Inflammatory macrophage treated with lipopolysaccharide for 4 hours (primary cell): ENCODE measurements around the gene COPS8.

Experiments used
- DNase-seq: peaks from one replicate; pipeline ENCODE4 v3.0.0-alpha.2; 2020

COPS8 gene

DNA sequence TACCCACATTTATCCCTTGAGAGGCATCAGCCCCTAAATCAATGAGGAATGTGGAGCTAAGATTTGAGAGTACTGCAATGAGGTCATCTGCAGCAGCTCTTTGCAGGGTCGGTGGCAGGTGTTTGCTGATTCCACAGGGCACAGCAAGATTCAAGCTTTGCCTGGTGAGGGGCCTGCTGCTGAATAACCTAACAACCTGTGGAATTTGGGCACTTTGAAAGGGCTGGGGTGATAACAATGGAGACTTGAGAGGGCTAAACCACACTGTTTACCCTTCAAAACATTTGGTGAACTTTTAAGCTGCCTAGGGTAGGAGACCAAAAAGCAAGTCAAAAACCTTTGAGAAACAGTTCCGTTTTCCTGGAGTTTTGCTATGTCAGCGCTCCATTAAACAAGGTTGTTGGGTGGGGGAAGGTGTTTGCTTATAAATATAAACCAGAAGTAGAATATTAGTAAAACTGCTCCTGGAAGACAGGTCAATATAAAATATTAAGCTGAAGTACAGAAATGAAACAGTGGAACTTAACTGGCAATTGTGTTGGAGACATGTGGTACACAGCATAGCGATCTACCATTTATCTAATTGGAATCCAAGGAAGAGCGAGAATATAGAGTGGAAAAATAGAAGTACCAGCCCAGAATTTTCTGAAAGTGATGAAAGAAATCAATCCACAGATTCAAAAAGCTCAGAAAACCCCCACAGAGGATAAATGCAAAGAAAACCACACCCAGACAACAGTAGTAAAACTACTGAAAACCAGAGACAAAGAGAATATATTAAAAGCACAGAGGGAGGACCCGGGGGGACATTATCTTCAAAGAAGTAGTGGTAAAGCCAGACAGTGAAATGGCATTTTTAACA is 15.7 kb downstream of the COPS8 start:
- DNase-seq = no peak

DNA sequence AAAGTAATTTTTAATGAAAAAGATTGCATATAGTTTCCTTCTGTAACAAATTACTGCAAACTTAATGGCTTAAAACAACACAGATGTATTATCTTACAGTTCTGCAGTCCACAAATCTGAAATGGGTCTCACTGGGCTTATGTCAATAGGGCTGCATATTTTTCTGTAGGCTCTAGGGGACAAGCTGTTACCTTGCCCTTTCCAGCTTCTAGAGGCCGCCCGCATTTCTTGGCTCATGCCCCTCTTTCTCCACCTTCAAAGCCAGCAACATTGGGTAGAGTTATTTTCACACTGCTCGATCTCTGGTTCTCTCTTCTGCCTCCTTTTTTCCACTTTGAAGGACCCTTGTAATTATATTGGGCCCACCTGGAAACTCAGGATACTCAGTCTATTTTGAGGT is 16.7 kb downstream of the COPS8 start:
- DNase-seq = no peak

DNA sequence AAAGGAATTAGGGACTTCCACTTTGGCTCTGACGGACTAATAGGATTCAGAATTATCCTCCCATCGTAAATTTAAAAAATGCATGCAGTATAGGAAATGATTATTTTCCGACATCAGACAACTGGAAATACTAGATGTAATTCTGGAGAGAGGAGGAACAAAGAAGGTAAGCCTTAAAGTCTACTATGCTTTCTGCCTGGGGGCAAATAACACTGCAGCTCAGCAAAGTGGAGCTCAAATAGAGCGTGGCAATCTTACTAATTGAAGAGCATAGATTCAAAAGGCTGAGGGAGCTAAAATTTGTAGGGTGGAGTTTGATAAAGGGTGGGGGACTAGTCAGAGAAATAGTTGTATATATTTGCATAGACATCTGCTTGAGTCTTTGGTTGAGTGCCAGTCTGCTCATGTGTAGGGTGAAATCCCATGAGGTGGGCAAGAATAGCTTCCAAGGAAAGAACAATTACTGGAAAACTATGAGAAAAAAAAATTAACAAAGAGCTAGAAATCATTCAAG is 23.8 kb downstream of the COPS8 start:
- no peak for DNase-seq

DNA sequence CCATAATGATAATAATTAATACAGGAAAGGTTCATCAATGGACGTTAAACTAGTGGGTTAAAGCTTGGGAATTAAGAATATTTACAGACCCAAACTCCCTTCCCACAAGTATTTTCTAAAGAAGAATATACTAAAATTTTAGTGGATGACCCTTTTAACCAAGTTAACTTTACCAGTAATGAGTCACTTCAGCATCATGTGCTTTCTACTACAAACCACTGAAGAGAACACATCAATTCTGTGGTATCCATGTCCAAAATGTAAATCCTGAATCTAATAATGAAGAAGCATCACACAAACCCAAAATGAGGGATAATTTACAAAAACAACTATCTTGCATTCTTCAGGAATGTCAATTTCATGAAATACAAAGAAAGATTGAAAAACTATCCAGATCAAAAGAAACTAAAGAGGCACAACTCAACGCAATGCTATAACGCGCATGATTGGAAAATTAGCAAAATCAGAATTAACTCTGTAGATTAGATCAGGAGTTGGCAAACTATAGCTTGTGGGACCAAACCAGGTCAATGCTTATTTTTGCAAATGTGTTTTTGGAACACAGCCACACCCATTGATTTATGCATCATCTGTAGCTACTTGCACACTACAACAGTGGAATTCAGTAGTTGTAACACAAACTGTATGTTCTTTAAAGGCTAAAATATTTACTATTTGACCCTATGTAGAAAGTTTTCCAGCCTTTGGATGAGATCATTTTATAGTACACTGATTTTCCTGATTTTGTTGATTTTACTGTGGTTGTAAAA is 27.5 kb downstream of the COPS8 start:
- DNase-seq = no peak

DNA sequence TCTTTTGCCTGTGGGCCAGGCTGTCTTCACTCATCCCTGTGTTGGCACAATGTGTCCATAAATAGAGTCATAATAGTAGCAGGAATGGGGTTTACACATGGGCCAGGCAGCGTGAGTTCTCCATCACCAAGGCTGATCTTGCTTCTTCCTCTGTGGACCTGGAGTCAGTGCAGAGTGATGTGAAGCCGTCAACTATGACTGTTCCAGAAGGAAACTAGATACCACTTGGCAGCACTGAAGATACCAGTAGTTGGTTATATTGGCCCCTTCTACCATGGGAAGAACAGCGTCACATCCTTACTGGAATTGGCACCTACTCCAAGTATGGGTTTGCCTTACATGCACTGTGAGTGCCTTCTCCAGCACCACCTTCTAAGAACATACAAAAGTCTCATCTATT is 30.2 kb downstream of the COPS8 start:
- no peak for DNase-seq

DNA sequence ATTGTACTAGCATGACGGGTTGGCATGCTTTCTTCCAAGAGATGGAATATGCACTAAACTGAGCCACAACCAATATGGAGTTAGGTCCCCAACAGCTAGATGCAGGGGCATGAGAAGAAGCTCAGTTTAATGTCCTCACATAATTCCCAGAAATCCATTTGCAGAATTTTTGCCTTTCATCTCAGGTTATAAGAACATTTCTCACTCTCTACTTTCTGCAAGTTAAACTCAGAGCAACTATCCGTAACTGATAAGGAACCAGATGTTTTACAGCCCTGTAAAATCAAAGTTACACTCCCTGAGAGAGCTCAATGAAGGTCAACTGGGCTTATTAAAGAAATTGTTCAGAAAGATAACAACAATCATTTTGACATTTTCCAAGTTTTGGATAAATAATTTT is 30.7 kb downstream of the COPS8 start:
- DNase-seq = no peak

DNA sequence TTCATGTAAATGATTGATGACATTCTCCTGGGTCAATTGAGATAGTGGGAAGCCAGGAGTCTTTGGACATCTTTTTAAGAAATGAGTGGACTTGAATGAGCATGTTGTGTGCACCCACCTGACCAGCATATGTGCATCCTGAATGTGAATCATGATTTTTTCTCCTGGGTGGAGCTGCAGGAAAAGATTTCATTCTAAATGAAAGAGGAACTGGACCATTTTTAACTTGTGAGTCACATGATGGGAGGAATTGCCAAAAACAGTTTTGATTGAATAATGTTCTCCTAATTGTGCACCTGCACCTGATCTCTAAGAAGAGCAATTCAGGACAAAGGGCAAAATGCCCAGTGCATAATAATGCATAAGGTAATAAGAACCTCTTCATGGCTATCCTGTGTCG is 32.3 kb downstream of the COPS8 start:
- DNase-seq = peak; percentile 33

DNA sequence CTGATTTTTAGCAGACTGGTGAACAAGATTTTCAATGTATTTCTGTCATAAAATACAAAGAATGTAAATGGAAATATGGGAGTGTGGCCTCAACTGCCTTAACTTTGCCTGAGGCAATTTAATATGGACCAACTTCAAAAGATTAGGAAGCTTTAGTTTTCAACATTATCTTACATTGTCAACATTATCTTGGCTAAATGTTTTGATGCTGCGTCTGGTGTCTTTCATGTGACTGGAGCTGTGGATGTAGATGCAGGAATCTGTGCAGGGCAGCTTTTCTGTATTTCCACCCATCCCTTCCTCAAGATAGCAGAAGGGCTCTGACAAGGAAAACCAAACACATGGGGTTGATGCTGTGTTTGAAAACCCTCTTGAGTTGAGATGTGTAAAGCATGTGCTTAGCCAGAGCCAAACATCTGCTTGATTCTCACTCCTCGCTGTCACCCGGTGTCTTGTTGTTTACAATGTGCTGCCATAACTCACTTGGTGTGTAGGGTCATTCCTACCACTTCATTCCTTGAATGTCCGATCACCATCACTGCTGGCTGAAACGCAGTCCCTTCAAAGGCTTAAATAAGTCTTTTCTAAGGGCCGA is 33.0 kb downstream of the COPS8 start:
- DNase-seq = no peak

DNA sequence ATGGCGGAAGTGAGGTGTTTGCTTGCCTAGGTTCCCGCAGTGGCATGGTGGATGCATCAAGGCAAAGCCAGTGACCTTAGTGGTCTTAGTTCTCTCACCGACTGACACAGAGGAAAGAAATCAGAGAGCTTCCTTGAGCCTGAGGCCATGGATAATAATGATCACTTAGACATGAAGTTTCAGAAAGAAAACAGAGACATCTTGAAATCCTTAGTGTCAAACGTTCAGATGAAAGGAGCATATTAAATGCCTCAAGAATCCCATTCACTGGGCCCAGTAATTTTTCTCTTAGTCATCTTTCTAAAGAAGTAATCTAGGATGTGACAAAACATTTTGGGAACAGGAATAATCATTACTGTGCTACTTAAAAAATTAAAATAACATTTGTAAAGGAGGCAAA is 35.2 kb downstream of the COPS8 start:
- DNase-seq = no peak

DNA sequence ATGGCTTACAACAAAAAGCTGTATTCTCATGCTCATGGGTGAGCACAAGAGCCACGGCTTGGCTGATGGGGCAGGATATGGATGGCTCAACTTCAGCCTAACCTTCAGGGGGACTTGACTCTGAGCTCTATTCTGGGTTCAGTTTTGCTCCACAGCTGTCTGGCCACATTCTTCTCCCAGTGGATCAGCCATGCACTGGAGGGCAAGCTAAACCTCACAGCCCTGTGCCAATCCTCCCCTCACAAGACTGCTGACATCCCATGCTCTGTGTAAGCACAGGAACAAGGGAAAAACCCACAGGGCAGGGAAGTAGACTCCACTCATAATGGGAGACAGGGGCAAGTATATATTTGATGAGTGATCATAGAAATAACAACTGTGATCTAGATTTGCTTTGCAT is 35.6 kb downstream of the COPS8 start:
- DNase-seq = no peak

DNA sequence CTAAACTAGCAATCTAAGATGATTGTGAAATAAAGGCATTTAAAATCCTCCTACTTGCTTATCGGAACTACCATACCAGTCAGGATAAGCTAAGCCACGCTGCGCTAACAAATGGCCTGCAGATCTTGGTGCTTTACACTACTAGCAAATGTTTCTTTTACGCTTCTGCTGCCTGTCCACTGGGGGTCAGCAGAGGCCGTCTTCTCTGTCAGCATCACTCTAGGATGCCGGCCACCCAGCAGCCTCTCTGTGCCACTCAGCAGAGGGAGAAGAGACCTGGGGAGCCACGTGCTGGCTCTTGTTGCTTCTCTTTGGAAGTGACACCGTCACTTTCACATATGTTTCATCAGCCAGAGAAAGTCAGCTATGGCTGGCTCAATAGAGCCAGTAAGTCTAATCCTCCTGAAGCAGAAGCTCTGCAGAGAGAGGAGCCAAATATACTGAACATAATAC is 36.6 kb downstream of the COPS8 start:
- DNase-seq = peak; percentile 58

DNA sequence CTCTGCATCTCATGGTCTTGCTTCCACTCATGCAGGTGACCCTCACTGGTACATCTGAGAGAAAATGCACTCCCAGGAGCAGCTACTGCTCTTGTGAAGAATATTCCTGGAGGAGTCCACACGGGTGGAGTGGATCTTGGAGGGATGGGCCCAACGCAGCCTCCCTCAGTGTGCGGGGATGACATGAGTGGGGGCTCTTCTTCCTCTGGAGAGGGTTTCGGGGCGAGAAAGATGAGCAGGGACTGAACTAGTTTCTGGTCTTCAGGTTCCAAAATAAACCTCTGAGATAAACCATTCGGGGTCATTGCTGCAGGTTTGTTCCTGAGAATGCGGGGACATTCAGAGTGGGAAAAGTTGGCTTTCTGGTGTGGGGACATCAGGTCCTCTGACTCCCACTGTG is 39.1 kb downstream of the COPS8 start:
- no peak for DNase-seq

DNA sequence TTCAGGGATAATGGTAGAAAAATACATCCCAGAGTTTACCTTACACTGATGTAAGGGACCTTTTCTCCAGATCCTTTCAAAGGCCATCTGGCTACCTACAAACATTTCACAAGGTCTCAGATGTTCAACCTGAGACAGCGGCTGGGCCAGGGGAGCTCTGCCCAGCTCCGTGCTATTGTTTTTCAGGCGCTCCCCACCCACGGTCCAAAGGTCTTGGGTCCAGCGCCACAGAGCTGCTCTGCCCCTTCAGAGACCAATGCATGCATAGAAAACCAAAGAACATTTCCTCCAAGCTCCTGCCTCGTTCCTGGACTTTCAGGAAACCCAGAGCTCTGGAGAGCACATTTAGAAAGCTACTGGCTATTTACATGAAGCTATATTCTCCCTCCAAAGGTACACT is 40.3 kb downstream of the COPS8 start:
- no peak for DNase-seq

DNA sequence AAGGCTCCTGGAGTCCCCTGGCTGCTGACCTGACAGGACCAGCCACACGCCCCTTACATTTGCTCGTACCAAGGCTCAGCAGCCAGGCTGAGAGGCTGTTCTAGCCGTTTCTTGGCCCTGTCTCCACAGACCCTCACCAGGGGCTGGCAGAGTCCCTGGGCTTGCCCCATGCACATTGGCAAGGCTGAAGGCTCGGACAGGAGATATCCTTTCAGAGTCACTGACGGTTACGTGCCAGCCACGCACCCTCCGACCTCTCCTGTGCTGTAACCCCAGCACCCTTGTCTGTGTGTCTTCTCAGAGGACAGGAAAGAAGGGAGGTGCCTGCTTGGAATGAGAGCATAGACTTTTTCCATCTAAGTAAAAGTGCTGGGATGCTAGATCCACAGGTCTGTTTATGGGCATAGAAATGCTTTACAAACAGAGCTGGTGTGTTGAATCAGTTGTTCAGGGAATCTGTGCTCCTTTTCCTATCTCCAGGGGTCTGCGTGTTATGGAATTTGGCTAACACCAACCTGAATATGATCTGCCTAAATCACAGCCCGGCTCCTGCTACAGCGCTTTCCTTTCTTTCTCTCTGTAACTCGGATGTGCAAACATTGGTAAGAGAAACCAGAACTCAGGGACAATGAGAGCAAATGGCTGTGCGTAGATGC is 41.0 kb downstream of the COPS8 start:
- no peak for DNase-seq

DNA sequence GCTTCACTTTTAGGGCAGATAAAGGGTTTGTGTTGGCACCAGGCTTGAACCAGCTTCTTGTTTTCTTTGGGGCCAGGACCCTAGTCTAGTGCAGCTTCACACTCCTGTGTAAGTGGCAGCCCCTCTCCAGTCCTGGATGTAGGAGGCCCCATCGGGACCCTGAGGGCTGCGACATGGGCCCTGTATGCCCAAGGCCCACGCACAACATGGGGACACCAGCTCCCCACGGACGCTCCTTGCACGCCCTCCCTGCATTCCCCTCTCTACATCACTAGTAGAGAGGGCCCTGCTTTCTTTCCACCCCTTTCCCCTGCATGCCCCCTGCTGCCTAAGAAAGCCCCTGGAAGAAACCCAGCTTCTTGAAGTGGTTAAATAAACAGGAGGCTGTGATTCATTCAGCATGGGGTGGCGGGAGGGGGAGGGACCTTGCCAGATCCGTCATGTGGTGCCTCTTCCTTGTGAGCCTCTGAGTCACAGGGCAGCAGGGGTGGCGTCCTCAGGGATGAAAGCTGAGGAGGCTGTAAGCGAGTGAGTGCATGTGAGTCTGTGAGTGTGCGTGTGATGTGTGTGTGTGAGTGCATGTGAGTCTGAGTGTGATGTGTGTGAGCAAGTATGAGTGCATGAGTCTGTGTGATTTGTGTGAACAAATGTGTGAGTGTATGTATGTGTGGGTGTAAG is 42.5 kb downstream of the COPS8 start:
- peak; percentile 79 for DNase-seq

DNA sequence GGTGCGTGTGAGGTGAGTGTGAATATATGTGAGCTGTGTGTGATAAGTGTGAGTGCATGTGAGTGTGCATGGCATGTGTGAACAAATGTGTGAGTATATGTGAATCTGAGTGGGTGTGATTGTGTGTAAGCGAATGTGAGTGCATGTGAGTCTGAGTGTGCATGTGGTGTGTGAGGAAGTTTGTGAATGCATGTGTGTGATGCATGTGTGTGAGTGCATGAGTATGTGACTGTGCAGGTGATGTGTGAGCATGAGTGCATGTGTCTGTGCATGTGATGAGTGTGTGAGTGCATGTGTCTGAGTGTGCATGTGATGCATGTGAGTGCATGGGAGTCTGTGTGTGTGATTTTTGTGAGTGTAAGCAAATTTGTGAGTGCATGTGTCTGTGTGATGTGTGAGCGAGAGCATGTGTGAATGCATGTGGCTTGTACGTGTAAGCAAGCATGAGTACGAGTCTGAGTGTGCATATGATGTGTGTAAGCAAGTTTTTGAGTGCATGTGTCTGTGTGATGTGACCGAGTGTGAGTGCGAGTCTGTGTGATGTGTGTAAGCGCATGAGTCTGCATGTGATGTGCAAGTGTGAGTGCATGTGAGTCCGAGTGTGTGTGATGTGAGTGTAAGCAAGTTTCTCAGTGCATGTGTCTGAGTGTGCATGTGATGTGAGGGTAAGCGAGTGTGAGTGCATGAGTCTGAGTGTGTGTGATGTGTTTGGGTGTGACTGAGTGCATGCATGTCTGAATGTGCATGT is 43.3 kb downstream of the COPS8 start:
- DNase-seq = no peak

DNA sequence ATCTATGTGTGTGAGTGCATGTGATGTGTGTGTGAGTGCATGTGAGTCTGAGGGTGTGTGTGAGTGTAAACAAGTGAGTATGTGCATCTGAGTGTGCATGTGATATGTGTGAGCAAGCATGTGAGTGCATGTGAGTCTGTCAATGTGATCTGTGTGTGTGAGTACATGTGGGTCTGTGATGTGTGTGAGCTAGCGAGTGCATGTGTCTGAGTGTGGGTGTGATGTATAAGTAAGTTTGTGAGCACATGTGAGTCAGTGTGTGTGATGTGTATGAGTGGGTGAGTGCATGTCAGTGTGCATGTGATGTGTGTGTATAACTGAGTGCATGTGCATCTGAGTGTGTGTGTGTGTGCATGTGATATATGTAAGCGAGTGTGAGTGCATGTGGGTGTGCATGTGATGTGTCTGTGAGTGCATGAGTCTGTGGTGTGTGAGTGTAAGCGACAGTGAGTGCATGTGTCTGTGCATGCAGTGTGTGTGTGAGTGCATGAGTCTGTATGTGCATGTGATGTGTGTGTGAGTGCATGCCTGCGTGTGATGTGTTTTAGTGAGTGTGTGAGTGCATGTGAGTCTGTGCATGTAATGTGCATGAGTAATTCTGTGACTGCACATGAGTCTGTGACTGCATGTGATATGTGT is 44.1 kb downstream of the COPS8 start:
- no peak for DNase-seq

DNA sequence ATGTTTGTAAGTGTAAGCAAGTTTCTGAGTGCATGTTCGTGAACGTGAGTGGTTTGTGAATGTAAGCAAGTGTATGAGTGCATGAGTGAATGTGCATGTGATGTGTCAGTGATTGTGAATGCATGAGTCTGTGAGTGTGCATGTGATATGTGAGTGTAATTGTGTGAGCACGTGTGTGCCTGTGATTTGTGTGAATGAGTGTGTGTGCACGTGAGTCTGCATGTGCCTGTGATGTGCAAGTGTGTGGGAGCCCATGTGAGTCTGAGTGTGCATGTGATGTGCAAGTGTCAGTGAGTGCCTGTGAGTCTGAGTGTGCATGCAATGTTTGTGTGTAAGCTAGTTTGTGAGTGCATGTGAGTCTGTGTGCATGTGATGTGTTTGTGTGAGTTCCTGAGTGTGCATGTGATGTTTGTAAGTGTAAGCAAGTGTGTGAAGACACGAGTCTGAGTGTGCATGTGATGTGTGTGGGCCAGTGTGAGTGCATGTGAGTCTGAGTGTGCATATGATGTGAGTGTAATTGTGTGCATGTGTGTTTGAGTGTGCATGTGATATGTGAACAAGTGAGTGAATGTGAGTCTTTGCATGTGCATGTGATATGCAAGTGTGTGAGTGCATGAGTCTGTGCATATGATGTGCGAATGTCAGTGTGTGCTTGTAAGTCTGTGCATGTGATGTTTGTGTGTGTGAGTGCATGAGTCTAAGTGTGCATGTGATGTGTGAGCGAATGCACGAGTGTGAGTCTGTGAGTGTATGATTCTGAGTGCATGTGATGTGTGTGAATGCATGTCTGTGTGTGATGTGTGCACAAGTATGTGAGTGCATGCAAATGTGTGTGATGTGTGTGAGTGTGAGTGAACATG is 45.1 kb downstream of the COPS8 start:
- no peak for DNase-seq

DNA sequence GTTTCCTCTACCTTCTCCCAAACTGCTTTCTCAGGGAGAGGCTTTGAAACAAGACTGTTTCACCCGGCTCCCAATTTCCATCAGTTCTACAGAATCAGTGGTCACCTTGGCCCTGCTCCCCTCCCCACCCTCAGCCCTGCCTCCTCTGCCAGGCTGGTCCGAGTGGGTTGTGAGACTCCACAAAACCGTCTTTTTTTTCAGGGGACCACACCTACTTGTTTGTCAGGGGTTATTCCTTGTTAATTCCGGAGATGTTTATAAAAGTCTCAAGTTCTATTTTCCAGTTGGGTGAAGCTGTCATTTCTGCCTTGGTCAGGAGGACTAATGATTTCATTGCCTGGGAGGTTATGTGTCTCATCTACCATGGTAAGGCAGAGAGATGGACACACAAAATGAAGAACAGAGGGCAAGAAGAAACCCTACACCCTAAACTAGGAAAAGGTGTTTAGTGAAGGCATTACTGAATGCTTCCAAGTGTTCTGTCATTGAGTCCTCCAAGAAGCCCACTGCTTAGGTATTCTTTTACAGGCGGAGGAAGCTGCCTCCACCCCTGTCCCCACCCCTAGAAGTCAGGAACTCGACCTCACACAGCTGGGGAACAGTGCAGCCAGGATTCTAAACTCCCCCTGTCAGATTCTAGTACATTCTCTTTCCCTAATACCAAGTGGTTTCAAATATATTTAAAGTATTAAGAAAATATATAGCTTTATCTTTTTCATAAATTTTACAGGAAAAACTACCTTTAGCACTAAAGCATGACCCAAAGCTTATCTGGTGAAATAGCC is 46.3 kb downstream of the COPS8 start:
- DNase-seq = no peak
